A673 (cell line): ENCODE measurements around the gene SMIM13. TPM values are rescaled to one million over a fixed set of nuclear protein-coding genes. Genes with fewer than 3 reads are reported as not detected.

Experiments used
- BruUV-seq: library from RNA; stranded (reverse); fragments of 400-500 nt; replicated peaks from 2 replicates; lab custom pipeline; 2021; lab: Mats Ljungman, UMichigan
- CTCF ChIA-PET: fragments of 300-600 bp; sonication (Branson Sonifier 250); formaldehyde crosslinking; loops from one replicate; lab custom pipeline; 2022; ENCODE audit warnings: antibody characterized with exemption; lab: Charles Lee
- POLR2A ChIA-PET: fragments of 300-600 bp; sonication (Branson Sonifier 250); formaldehyde crosslinking; loops from one replicate; lab custom pipeline; 2022; ENCODE audit warnings: antibody characterized with exemption; ENCODE audit not compliant: low non-redundant PET; lab: Charles Lee
- DNase-seq: peaks from one replicate; pipeline ENCODE4 v3.0.0-alpha.2; 2015; ENCODE audit warnings: low spot score
- H3K27ac ChIP-seq: fragments of 200-600 bp; sonication (generic); 2 replicates; pipeline ENCODE4 v1.5.1; 2016; ENCODE audit warnings: mixed run types, low read depth, mild to moderate bottlenecking, mixed read lengths, antibody characterized with exemption, low read length; ENCODE audit not compliant: poor library complexity, severe bottlenecking
- H3K27me3 ChIP-seq: fragments of 200-600 bp; sonication (generic); replicated peaks from 2 replicates; pipeline ENCODE4 v1.6.1; 2017; ENCODE audit warnings: mixed run types, low read depth, mild to moderate bottlenecking, mixed read lengths, antibody characterized with exemption, low read length; ENCODE audit not compliant: insufficient read depth, poor library complexity
- H3K36me3 ChIP-seq: fragments of 200-600 bp; sonication (generic); 2 replicates; pipeline ENCODE4 v1.6.1; 2016; ENCODE audit warnings: mixed run types, mild to moderate bottlenecking, mixed read lengths, antibody characterized with exemption, low read length; ENCODE audit not compliant: insufficient read depth, poor library complexity, severe bottlenecking
- H3K4me1 ChIP-seq: fragments of 200-600 bp; sonication (generic); 2 replicates; pipeline ENCODE4 v1.6.1; 2017; ENCODE audit warnings: mixed run types, mild to moderate bottlenecking, mixed read lengths, antibody characterized with exemption, low read length; ENCODE audit not compliant: insufficient read depth, poor library complexity, severe bottlenecking
- H3K4me3 ChIP-seq: fragments of 200-600 bp; sonication (generic); 2 replicates; pipeline ENCODE4 v1.5.1; 2016; ENCODE audit warnings: low read depth, mixed run types, mild to moderate bottlenecking, mixed read lengths, low read length; ENCODE audit not compliant: poor library complexity, severe bottlenecking
- H3K9me3 ChIP-seq: fragments of 200-600 bp; sonication (generic); 2 replicates; pipeline ENCODE4 v1.6.1; 2016; ENCODE audit warnings: mixed run types, low read depth, mild to moderate bottlenecking, mixed read lengths, antibody characterized with exemption, low read length; ENCODE audit not compliant: poor library complexity, severe bottlenecking
- CTCF ChIP-seq: fragments of 300-800, 200-600 bp; sonication (generic); conservative IDR thresholded peaks from 2 replicates; pipeline ENCODE4 v1.5.1; 2017; ENCODE audit warnings: low read depth, mild to moderate bottlenecking, antibody characterized with exemption, low read length, moderate library complexity, mixed read lengths
- EZH2 ChIP-seq: fragments of 200-600 bp; sonication (generic); IDR thresholded peaks from 2 replicates; pipeline ENCODE4 v1.6.1; 2017; ENCODE audit warnings: borderline replicate concordance, low read depth, mild to moderate bottlenecking, mixed read lengths, antibody characterized with exemption, low read length; ENCODE audit not compliant: poor library complexity, severe bottlenecking
- intact Hi-C: fragments of 100-400 bp; cut with micrococcal nuclease; formaldehyde crosslinking; loops from one replicate; pipeline ENCODE4 v1.10.0; 2022; ENCODE audit not compliant: unreplicated experiment
- total RNA-seq: library from RNA; stranded (reverse); gene quantifications from 2 replicates; pipeline ENCODE4 v1.2.3, GENCODE V29; 2021

The SMIM13 gene
- total RNA-seq, 1 experiment from 2014 or later = 18.9 TPM

DNA sequence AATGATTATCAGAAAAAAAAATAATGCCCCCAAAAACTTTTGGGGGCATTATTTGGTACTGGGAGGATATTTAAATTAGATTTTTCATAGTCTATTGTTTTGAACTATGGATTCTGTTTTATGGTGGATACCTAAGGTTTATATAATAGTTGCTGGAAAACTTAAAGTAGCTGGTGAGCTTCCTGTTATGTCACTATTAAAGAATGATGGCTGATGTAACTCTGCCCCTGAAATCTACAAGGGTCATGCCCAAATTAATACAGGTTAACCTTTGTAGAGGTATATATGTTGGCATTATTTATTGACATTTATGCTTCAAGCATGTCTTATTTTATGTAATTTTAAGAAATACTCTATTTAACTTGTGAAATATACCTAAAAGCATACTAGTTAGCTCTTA lies 43.2 kb downstream of the SMIM13 start:
- TF ChIP-seq CTCF = no peak
- no peak for TF ChIP-seq EZH2
- DNase-seq = no peak
- Histone ChIP-seq H3K9me3 (no peaks in the 10 kb centered on the region), H3K4me1 (peaks cover 11% of the 10 kb centered on the region), H3K36me3 (peaks cover 4% of the 10 kb centered on the region), H3K27me3 (no peaks in the 10 kb centered on the region), H3K4me3 (no peak overlapping the region), H3K27ac (no peak overlapping the region)
- POLR2A ChIA-PET = no interaction called here
- intact Hi-C loops = no loop called here
- CTCF ChIA-PET = no interaction called here
- BruUV-seq = no TSS peak

- Histone ChIP-seq H3K4me3 (no peak overlapping the region), H3K27ac (no peak overlapping the region), H3K4me1 (peaks cover 17% of the 10 kb centered on the region), H3K9me3 (no peaks in the 10 kb centered on the region), H3K36me3 (peaks cover 4% of the 10 kb centered on the region), H3K27me3 (no peaks in the 10 kb centered on the region)
- ChIA-PET POLR2A (no interaction called here), CTCF (no interaction called here)
- BruUV-seq = no TSS peak
- TF ChIP-seq CTCF = no peak
- no peak for TF ChIP-seq EZH2
- intact Hi-C loops = no loop called here
- no peak for DNase-seq
Observed at GRCh38 chr6:11139051-11139960, 45.7 kb downstream of the SMIM13 start.

DNA sequence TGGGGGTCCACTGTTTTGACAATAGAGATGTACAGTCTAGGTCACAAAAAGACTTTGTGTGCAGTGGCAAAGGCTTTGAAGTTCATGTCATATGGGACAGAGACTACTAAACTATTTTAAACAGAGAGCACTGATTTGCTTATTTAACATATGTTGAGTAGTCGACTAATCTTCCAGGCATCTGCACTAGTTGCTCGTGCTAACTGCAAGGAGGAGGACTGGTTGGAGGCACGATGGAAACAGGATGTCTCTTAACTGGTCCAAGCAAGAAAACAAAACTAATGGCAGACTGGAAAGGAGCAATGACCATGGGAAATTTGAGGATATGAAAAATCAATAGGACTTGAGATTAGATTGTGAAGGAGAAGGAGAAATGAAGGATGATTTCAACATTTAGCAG lies 46.4 kb downstream of the SMIM13 start:
- no peak for TF ChIP-seq CTCF
- no peak for TF ChIP-seq EZH2
- H3K9me3 ChIP-seq = no peaks in the 10 kb centered on the region
- BruUV-seq = no TSS peak
- H3K36me3 ChIP-seq = peaks cover 4% of the 10 kb centered on the region
- peaks cover 17% of the 10 kb centered on the region for H3K4me1 ChIP-seq
- no peaks in the 10 kb centered on the region for H3K27me3 ChIP-seq
- DNase-seq = no peak
- ChIA-PET CTCF (no interaction called here), POLR2A (no interaction called here)
- no peak overlapping the region for H3K4me3 ChIP-seq
- intact Hi-C loops = no loop called here
- H3K27ac ChIP-seq = no peak overlapping the region
